Right cardiac atrium (tissue), 5 donors: ENCODE data around the gene SPDYE4. TPM values are rescaled to one million over a fixed set of nuclear protein-coding genes. Genes with fewer than 3 reads are reported as not detected.

Source experiments
- polyA plus RNA-seq: library from polyadenylated mRNA; stranded (reverse); fragments of 200-250 nt; gene quantifications from one replicate; pipeline ENCODE4 v1.2.3, GENCODE V29; 2013
- total RNA-seq, 4 donors: library from RNA; stranded (reverse); fragmentation: NEBNext Ultra II Directional; extraction: Animal tissue kit (Norgen Biotek cat#: 25700); gene quantifications; one replicate each; pipeline ENCODE4 v1.2.1, GENCODE V29; 2021
- donor health status: healthy with polysubstance abuse.
- donor health status: DM: no; HTN: yes; CAD: no.
- donor health status: DM: no; HTN: no; CAD: no.
- donor health status: DM: no; HTN: yes; CAD: no; lungs with severe emphysema.
- donor health status: DM: yes; HTN: yes; CAD: no.

The SPDYE4 gene
- total and polyA plus RNA-seq, 5 donors: not detected

Other genes with a start within 250 kb of the SPDYE4 start
- 10 to 100 TPM; 55.4 to 75.2 (median 59.0) TPM for gene MYH10, start 127.8 kb downstream of the SPDYE4 start, total RNA-seq
- gene MYH10, start 127.8 kb downstream of the SPDYE4 start, polyA plus RNA-seq: 21.8 TPM
- gene CCDC42, start 13.7 kb downstream of the SPDYE4 start, total RNA-seq: not detected
- gene CCDC42, start 13.7 kb downstream of the SPDYE4 start, polyA plus RNA-seq: not detected
- not detected for gene MFSD6L, start 40.8 kb upstream of the SPDYE4 start, total RNA-seq
- gene MFSD6L, start 40.8 kb upstream of the SPDYE4 start, polyA plus RNA-seq: 0.14 TPM
- under 1 TPM; 0.36 to 0.91 (median 0.85) TPM for gene PIK3R6, start 109.1 kb upstream of the SPDYE4 start, total RNA-seq
- 0.86 TPM for gene PIK3R6, start 109.1 kb upstream of the SPDYE4 start, polyA plus RNA-seq
- gene PIK3R5, start 207.2 kb upstream of the SPDYE4 start, total RNA-seq: 1 to 10 TPM; 2.7 to 5.2 (median 5.0) TPM
- gene PIK3R5, start 207.2 kb upstream of the SPDYE4 start, polyA plus RNA-seq: 2.0 TPM